ENCODE measurements around the gene SNURF.
"Not testable (repeated sequence)": the region's sequence is repeated elsewhere in the genome, so short reads cannot be mapped to it uniquely, and the experiment has no call there.

SNURF gene

DNA sequence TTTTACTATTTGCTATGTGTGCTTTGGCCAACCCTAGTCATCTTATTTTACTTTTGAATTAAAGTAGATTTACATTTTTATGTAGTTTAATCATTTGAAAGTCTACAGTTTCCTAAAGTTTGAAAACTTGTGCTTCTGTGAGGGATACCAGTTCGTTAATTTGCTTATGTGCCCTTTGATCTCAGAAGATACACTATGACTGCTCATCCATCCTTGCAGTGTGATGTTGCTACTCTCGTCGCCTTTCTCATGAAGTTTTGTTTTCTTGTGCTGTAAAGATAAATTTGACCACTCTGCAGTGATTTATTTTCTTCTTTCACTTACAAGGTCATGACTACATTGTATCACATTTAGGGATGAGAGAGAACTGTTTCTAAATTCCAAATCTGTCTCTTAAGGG is 16.3 kb downstream of the SNURF start:
- DNase-seq (ENCODE audit: low read depth) = no peak

DNA sequence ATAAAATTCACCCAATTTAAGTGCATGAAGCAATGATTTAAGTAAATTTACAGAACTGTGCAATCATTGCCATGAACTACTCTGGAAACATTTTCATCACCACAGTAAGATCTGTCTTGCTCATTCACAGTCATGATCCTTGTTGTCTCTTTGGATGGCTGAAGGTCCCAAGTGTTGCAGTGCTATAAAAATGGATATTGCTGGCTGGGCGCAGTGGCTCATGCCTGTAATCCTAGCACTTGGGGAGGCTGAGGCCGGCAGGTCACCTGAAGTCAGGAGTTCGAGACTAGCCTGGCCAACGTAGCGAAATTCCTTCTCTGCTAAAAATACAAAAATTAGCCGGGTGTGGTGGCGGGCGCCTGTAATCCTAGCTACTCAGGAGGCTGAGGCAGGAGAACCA is 17.0 kb downstream of the SNURF start:
- DNase-seq (ENCODE audit: low read depth) = no peak

DNA sequence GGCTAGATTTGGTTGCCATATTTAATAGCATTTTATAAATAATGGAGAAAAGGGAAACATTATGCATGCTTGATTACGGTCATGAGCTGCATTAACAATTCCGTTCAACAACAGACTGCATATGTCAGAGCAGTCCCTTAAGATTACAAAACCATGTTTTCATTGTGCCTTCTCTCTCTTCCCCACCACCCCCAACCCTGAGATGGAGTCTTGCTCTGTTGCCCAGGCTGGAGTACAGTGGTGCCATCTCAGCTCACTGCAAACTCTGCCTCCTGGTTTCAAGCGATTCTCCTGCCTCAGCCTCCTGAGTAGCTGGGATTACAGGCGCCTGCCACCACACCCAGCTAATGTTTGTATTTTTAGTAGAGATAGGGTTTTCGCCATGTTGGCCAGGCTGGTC is 17.9 kb downstream of the SNURF start:
- DNase-seq (ENCODE audit: low read depth) = not testable (repeated sequence)

DNA sequence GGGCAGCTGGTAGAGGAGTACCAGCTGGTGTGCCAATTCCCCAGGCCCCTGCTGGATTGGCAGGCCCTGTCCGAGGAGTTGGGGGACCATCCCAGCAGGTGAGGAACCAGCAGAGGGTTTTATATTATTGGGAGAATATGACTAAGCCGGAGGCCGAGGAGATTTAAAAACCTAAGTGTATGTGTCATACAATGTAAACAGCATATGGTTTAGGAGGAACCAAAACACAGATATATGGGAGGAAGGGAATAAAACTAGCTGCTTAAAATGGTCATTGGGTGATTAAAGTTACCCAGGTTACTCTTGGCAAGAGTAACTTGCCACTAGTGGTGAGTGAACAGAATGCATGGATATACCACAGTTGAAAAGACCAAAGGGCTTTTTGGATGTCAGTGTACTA is 22.1 kb downstream of the SNURF start:
- no peak for DNase-seq (ENCODE audit: low read depth)

DNA sequence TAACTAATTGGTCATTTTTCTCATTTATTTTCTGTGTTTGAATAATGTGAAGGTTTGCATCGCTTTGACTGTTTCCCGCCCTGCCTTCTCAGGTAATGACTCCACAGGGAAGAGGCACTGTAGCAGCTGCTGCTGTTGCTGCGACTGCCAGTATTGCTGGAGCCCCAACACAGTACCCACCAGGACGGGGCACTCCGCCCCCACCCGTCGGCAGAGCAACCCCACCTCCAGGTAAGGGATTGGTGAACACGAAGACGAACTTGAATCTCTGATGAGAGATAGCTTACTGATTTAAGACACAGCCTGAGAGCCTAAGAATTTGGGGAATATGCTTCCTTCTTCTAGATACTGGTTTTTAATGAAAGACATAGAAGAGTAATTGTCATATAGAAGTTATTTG is 22.9 kb downstream of the SNURF start:
- no peak for DNase-seq (ENCODE audit: low read depth)

DNA sequence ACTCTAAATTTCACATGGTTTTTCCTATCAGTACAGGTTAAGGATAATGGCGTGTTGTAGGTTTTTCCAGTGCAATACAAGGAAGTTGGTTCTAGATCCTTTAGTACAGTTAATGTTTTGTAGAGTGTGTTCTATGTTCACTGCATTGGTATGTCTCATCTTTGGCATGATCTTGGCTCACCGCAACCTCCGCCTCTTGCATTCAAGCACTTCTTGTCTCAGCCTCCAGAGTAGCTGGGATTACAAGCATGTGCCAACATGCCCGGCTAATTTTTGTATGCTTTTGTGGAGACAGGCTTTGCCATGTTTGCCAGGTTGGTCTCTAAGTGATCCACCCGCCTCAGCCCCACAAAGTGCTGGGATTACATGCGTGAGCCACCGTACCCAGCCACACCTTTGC is 30.4 kb downstream of the SNURF start:
- DNase-seq (ENCODE audit: low read depth) = no peak

DNA sequence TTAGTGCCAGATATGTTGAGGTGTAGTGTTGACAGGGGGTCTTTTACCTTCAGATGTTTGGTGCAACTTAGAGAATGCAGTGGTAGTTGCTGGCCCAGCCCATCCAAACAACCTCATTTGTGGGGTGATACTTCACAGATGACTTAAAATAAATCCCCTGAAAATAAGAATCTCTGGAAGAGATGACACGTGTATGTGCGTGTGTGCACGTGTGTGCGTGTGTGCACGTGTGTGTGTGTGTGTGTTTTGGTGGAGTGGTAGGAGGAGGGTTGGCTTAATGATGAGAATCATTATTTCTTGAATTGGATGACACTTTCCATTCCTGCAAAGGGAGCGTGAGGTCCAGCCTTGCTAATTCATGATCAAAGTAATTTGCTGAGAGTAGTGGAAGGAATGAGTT is 31.9 kb downstream of the SNURF start:
- no peak for DNase-seq (ENCODE audit: low read depth)

All from GM04504 (cell line).